ENCODE results near the gene RFWD3.

DNA sequence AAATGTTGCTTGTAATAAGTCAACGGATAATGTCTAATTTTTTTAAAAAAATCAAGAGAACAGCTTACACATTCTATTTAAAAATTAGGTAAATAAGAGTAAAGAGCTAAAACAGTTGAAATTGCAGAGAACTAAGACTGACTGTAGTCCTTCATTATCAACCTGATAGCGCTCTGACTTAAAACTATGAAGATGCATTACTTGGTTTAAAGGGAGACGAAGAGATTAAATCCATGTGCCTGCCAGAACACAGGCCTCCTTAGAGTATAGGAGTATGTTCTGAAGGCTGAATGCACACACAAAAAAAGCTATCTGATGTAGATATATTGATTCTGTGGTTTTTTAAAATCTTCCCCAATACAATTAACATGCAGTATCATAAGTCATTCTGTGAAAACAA is 88.2 kb downstream of the RFWD3 start:
- TF ChIP-seq SIN3A (IDR thresholded peaks at IDR 0.05; ENCODE audit: borderline replicate concordance, insufficient read depth, low read length) = no peak
- TF ChIP-seq POLR2AphosphoS5 (IDR thresholded peaks at IDR 0.05; ENCODE audit: low read depth, low read length) = no peak
- TF ChIP-seq TAF1 (IDR thresholded peaks at IDR 0.05; ENCODE audit: borderline replicate concordance, insufficient read depth, low read length) = no peak
- no peak for TF ChIP-seq FOXP2 (optimal IDR thresholded peaks at IDR 0.05; ENCODE audit: borderline replicate concordance, extremely low read depth, extremely low read length, insufficient read depth)
- TF ChIP-seq, protein P1, sequence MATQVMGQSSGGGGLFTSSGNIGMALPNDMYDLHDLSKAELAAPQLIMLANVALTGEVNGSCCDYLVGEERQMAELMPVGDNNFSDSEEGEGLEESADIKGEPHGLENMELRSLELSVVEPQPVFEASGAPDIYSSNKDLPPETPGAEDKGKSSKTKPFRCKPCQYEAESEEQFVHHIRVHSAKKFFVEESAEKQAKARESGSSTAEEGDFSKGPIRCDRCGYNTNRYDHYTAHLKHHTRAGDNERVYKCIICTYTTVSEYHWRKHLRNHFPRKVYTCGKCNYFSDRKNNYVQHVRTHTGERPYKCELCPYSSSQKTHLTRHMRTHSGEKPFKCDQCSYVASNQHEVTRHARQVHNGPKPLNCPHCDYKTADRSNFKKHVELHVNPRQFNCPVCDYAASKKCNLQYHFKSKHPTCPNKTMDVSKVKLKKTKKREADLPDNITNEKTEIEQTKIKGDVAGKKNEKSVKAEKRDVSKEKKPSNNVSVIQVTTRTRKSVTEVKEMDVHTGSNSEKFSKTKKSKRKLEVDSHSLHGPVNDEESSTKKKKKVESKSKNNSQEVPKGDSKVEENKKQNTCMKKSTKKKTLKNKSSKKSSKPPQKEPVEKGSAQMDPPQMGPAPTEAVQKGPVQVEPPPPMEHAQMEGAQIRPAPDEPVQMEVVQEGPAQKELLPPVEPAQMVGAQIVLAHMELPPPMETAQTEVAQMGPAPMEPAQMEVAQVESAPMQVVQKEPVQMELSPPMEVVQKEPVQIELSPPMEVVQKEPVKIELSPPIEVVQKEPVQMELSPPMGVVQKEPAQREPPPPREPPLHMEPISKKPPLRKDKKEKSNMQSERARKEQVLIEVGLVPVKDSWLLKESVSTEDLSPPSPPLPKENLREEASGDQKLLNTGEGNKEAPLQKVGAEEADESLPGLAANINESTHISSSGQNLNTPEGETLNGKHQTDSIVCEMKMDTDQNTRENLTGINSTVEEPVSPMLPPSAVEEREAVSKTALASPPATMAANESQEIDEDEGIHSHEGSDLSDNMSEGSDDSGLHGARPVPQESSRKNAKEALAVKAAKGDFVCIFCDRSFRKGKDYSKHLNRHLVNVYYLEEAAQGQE (IDR thresholded peaks at IDR 0.05; ENCODE audit: insufficient read depth in 1 of 2, low read depth in 2 of 2, low read length in 2 of 2) = no peak

All from PFSK-1 (cell line).